OCI-LY1 (cell line): Measurements from ENCODE around the gene INTS12.
A peak's percentile ranks its signal among the peaks of the same experiment; 100 is the strongest.

Experiments used
- H2AFZ ChIP-seq: fragments of 200-600 bp; sonication (generic), shearing (Covaris generic); 2 replicates; pipeline ENCODE4 v1.6.0; 2014; ENCODE audit warnings: antibody characterized with exemption, mild to moderate bottlenecking, low read length
- H3F3A ChIP-seq: fragments of 200-600 bp; sonication (generic), shearing (Covaris generic); 2 replicates; pipeline ENCODE4 v1.6.0; 2014; ENCODE audit warnings: mild to moderate bottlenecking, antibody characterized with exemption, low read length, moderate library complexity; ENCODE audit not compliant: insufficient read depth
- H3K27ac ChIP-seq: fragments of 200-600 bp; sonication (generic); 2 replicates; pipeline ENCODE4 v1.5.1; 2014; ENCODE audit warnings: low read length, mixed run types, mild to moderate bottlenecking, low read depth; ENCODE audit not compliant: poor library complexity, severe bottlenecking
- H3K27me3 ChIP-seq: fragments of 200-600 bp; sonication (generic); 2 replicates; pipeline ENCODE4 v1.6.0; 2014; ENCODE audit warnings: antibody characterized with exemption, mild to moderate bottlenecking, low read length, moderate library complexity; ENCODE audit not compliant: insufficient read depth
- H3K36me3 ChIP-seq: fragments of 200-600 bp; sonication (generic); 2 replicates; pipeline ENCODE4 v1.6.1; 2014; ENCODE audit warnings: mild to moderate bottlenecking, antibody characterized with exemption, low read length, moderate library complexity, mixed read lengths; ENCODE audit not compliant: insufficient read depth
- H3K4me1 ChIP-seq: fragments of 200-600 bp; sonication (generic); 2 replicates; pipeline ENCODE4 v1.5.1; 2014; ENCODE audit warnings: mild to moderate bottlenecking, low read length, moderate library complexity; ENCODE audit not compliant: insufficient read depth, severe bottlenecking
- H3K4me2 ChIP-seq: fragments of 200-600 bp; sonication (generic), shearing (Covaris generic); 2 replicates; pipeline ENCODE4 v1.6.1; 2014; ENCODE audit warnings: low read length
- H3K4me3 ChIP-seq: fragments of 200-600 bp; sonication (generic); 2 replicates; pipeline ENCODE4 v1.5.1; 2014; ENCODE audit warnings: low read length, low read depth, mild to moderate bottlenecking, mixed read lengths; ENCODE audit not compliant: poor library complexity, severe bottlenecking
- H3K79me2 ChIP-seq: fragments of 200-600 bp; shearing (Covaris generic); 2 replicates; pipeline ENCODE4 v1.6.1; 2016; ENCODE audit warnings: mixed run types, low read length, mixed read lengths; ENCODE audit not compliant: insufficient read depth
- H3K9ac ChIP-seq: fragments of 200-600 bp; sonication (generic), shearing (Covaris generic); 2 replicates; pipeline ENCODE4 v1.6.1; 2014; ENCODE audit warnings: mild to moderate bottlenecking, low read length, mixed read lengths
- H3K9me2 ChIP-seq: fragments of 200-600 bp; sonication (generic), shearing (Covaris generic); 2 replicates; pipeline ENCODE4 v1.6.1; 2014; ENCODE audit warnings: low read depth, mild to moderate bottlenecking, low read length, mixed read lengths
- H3K9me3 ChIP-seq: fragments of 200-600 bp; shearing (Covaris generic); 2 replicates; pipeline ENCODE4 v1.6.1; 2014; ENCODE audit warnings: low read length, mixed read lengths
- H4K20me1 ChIP-seq: fragments of 200-600 bp; sonication (generic), shearing (Covaris generic); 2 replicates; pipeline ENCODE4 v1.6.0; 2016; ENCODE audit warnings: mild to moderate bottlenecking, low read length; ENCODE audit not compliant: insufficient read depth
- CTCF ChIP-seq: fragments of 200-600 bp; sonication (generic), shearing (Covaris generic); IDR thresholded peaks from 2 replicates; pipeline ENCODE4 v1.5.1; 2017; ENCODE audit warnings: mild to moderate bottlenecking, antibody characterized with exemption, low read length, moderate library complexity, mixed read lengths
- EZH2 ChIP-seq: fragments of 200-600 bp; sonication (generic), shearing (Covaris generic); IDR thresholded peaks from 2 replicates; pipeline ENCODE4 v1.8.0; 2017; ENCODE audit warnings: borderline replicate concordance, mixed run types, mild to moderate bottlenecking, antibody characterized with exemption, low read length, moderate library complexity, mixed read lengths

Gene INTS12

GRCh38 chr4:105725623-105726022 is 17.1 kb upstream of the INTS12 start:
- H3K27me3 ChIP-seq = no peaks in the 10 kb centered on the region
- H3K4me3 ChIP-seq = no peak overlapping the region
- H3K79me2 ChIP-seq = no peaks in the 10 kb centered on the region
- H3K4me2 ChIP-seq = no peak overlapping the region
- TF ChIP-seq CTCF (no peak), EZH2 (no peak)
- no peak overlapping the region for H2AFZ ChIP-seq
- peaks cover 53% of the 10 kb centered on the region for H3K36me3 ChIP-seq
- H3K9me2 ChIP-seq = no peaks in the 10 kb centered on the region
- no peak overlapping the region for H3K9ac ChIP-seq
- no peaks in the 10 kb centered on the region for H3F3A ChIP-seq
- H4K20me1 ChIP-seq = no peaks in the 10 kb centered on the region
- no peaks in the 10 kb centered on the region for H3K4me1 ChIP-seq
- H3K27ac ChIP-seq = no peak overlapping the region
- H3K9me3 ChIP-seq = peaks cover 2% of the 10 kb centered on the region; the same call in 1 of the 2 replicates

GRCh38 chr4:105719204-105719603 is 10.7 kb upstream of the INTS12 start:
- H4K20me1 ChIP-seq = no peaks in the 10 kb centered on the region
- H3K79me2 ChIP-seq = peaks cover 7% of the 10 kb centered on the region; the same call in 1 of the 2 replicates
- no peak overlapping the region for H3K9ac ChIP-seq
- H3K27ac ChIP-seq = no peak overlapping the region
- no peak overlapping the region for H3K4me2 ChIP-seq
- H3K4me3 ChIP-seq = no peak overlapping the region
- no peaks in the 10 kb centered on the region for H3K9me3 ChIP-seq
- no peak for TF ChIP-seq EZH2
- no peak for TF ChIP-seq CTCF
- H3K4me1 ChIP-seq = peaks cover 11% of the 10 kb centered on the region
- no peaks in the 10 kb centered on the region for H3K27me3 ChIP-seq
- H3K36me3 ChIP-seq = peaks cover 25% of the 10 kb centered on the region; the same call in 1 of the 2 replicates
- no peak overlapping the region for H2AFZ ChIP-seq
- H3K9me2 ChIP-seq = no peaks in the 10 kb centered on the region
- H3F3A ChIP-seq = no peaks in the 10 kb centered on the region

GRCh38 chr4:105715692-105716278 is 7.3 kb upstream of the INTS12 start:
- H3K79me2 ChIP-seq = peaks cover 39% of the 10 kb centered on the region

More at GRCh38 chr4:105715692-105716278, 7.3 kb upstream of the INTS12 start:
- Histone ChIP-seq H2AFZ (no peak overlapping the region), H3F3A (peaks cover 3% of the 10 kb centered on the region; the same call in 1 of the 2 replicates), H3K4me3 (no peak overlapping the region), H3K9me3 (no peaks in the 10 kb centered on the region), H3K9me2 (no peaks in the 10 kb centered on the region), H4K20me1 (no peaks in the 10 kb centered on the region), H3K9ac (no peak overlapping the region), H3K4me1 (peaks cover 36% of the 10 kb centered on the region), H3K27ac (no peak overlapping the region), H3K36me3 (peaks cover 16% of the 10 kb centered on the region; the same call in 1 of the 2 replicates), H3K4me2 (no peak overlapping the region), H3K27me3 (no peaks in the 10 kb centered on the region)
- TF ChIP-seq EZH2 = no peak
- peak; percentile 57 for TF ChIP-seq CTCF
